Endodermal cell (in vitro differentiated cells): ENCODE data around the gene PYDC1. TPM values are rescaled to one million over a fixed set of nuclear protein-coding genes. Genes with fewer than 3 reads are reported as not detected.

Experiments used
- DNase-seq: peaks from one replicate; pipeline ENCODE4 v3.0.0-alpha.2; 2017
- H3K27ac ChIP-seq: 2 replicates; pipeline ENCODE4 v1.5.1; 2013; ENCODE audit warnings: mild to moderate bottlenecking, low read depth, low read length, moderate library complexity
- H3K27me3 ChIP-seq: 2 replicates; pipeline ENCODE4 v1.6.1; 2013; ENCODE audit warnings: mild to moderate bottlenecking, low read length, moderate library complexity; ENCODE audit not compliant: insufficient read depth, control insufficient read depth, poor library complexity, severe bottlenecking
- H3K36me3 ChIP-seq: 2 replicates; pipeline ENCODE4 v1.7.0; 2013; ENCODE audit warnings: mild to moderate bottlenecking, low read length, moderate library complexity; ENCODE audit not compliant: control insufficient read depth, insufficient read depth
- H3K4me1 ChIP-seq: one replicate; pipeline ENCODE4 v1.7.0; 2013; ENCODE audit warnings: low read length; ENCODE audit not compliant: control insufficient read depth, insufficient read depth
- H3K4me3 ChIP-seq: 2 replicates; pipeline ENCODE4 v1.5.1; 2013; ENCODE audit warnings: mild to moderate bottlenecking, low read length, moderate library complexity
- H3K9ac ChIP-seq: 2 replicates; pipeline ENCODE4 v1.6.1; 2013; ENCODE audit warnings: mild to moderate bottlenecking, low read length, moderate library complexity; ENCODE audit not compliant: poor library complexity, severe bottlenecking; ENCODE audit errors: extremely low read depth
- H3K9me3 ChIP-seq: 2 replicates; pipeline ENCODE4 v1.6.1; 2013; ENCODE audit warnings: mild to moderate bottlenecking, low read length, moderate library complexity; ENCODE audit not compliant: control insufficient read depth
- H3K27ac Mint-ChIP-seq: 2 replicates; pipeline ENCODE4 v1.8.0; 2020; ENCODE audit warnings: mixed read lengths
- H3K27me3 Mint-ChIP-seq: 2 replicates; pipeline ENCODE4 v1.8.0; 2021; ENCODE audit warnings: mild to moderate bottlenecking, mixed read lengths; ENCODE audit not compliant: insufficient read depth
- H3K36me3 Mint-ChIP-seq: 2 replicates; pipeline ENCODE4 v1.8.0; 2020; ENCODE audit warnings: low read depth, mixed read lengths
- H3K4me1 Mint-ChIP-seq: 2 replicates; pipeline ENCODE4 v1.8.0; 2020; ENCODE audit warnings: mixed read lengths
- H3K4me3 Mint-ChIP-seq: 2 replicates; pipeline ENCODE4 v1.8.0; 2020; ENCODE audit warnings: mild to moderate bottlenecking, moderate library complexity, mixed read lengths
- H3K9me3 Mint-ChIP-seq: 2 replicates; pipeline ENCODE4 v1.8.0; 2020; ENCODE audit warnings: mild to moderate bottlenecking, mixed read lengths
- WGBS, 2 experiments: methylation state at CpG; one replicate each; pipeline versions ENCODE4 v1.1.5 to v1.1.7; 2013; ENCODE audit warnings: missing lambda C conversion rate in 2 of 2, mixed read lengths in 1 of 2; ENCODE audit not compliant: insufficient coverage in 1 of 2, insufficient read length in 1 of 2; 5-methylcytosine and 5-hydroxymethylcytosine counted together
- total RNA-seq, 2 donors: library from RNA; stranded (reverse); fragmentation: NEBNext Ultra II Directional in 1 of 2; extraction: Animal tissue kit (Norgen Biotek cat#: 25700) in 1 of 2; gene quantifications; 2 replicates in 1 of 2; 3 replicates in 1 of 2; pipeline ENCODE4 v1.2.1, GENCODE V29; 2021
- TF ChIP-seq, protein P1 (sequence below): fragments of 200-600 bp; sonication (generic); conservative IDR thresholded peaks from 2 replicates; pipeline ENCODE4 v1.5.0; 2021; ENCODE audit warnings: antibody characterized with exemption, mild to moderate bottlenecking

Gene PYDC1
- total RNA-seq, 2 donors from 2014 or later = not detected

DNA sequence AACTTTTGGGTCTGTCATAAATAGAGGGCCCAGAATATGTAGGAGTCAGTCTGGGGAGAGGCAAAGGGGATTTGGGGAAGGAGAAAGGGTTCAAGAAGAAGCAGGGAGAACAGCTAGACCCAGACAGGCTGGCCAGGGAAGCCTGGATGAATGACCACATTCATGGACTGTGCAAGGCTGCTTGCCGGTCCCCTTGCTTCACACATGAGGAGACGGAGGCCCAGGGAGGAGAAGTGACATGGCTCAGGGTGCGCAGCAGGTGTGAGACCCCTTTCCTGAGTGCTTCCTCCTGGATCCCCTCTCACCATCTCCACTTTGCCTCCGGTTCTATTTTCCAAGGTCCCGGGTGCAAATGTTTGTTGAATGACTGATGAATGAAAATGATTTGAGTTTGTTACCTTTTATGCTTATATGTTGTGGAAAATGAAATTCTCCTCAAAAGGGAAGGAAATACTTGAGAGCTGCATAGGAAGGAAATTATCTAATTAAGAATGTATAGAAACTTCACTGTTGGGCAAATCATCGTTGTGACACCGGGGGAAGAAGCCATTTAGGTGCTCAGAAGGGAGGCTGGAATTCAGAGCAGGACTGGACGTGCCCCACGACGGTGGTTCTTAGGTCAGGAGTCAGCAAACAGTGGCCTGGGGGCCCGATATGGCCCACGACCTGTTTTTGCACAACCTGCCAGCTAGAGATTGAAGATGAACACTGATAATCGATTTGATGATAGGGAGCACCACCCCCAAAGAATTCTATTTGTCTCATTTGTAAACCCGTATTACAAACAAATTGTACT lies 43.4 kb upstream of the PYDC1 start:
- no peak overlapping the region for H3K27ac Mint-ChIP-seq
- no peaks in the 10 kb centered on the region for H3K4me1 ChIP-seq
- H3K27ac ChIP-seq = no peak overlapping the region
- no peaks in the 10 kb centered on the region for H3K36me3 Mint-ChIP-seq
- 89 to 92% methylated on average over 6 to 14 of the region's 14 CpGs for WGBS, 2 experiments
- H3K9me3 Mint-ChIP-seq = no peaks in the 10 kb centered on the region
- H3K9ac ChIP-seq = no peak overlapping the region
- no peaks in the 10 kb centered on the region for H3K27me3 ChIP-seq
- TF ChIP-seq, protein P1, sequence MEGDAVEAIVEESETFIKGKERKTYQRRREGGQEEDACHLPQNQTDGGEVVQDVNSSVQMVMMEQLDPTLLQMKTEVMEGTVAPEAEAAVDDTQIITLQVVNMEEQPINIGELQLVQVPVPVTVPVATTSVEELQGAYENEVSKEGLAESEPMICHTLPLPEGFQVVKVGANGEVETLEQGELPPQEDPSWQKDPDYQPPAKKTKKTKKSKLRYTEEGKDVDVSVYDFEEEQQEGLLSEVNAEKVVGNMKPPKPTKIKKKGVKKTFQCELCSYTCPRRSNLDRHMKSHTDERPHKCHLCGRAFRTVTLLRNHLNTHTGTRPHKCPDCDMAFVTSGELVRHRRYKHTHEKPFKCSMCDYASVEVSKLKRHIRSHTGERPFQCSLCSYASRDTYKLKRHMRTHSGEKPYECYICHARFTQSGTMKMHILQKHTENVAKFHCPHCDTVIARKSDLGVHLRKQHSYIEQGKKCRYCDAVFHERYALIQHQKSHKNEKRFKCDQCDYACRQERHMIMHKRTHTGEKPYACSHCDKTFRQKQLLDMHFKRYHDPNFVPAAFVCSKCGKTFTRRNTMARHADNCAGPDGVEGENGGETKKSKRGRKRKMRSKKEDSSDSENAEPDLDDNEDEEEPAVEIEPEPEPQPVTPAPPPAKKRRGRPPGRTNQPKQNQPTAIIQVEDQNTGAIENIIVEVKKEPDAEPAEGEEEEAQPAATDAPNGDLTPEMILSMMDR = no peak
- H3K9me3 ChIP-seq = no peaks in the 10 kb centered on the region
- no peak overlapping the region for H3K4me3 ChIP-seq
- no peak overlapping the region for H3K4me3 Mint-ChIP-seq
- peaks cover 3% of the 10 kb centered on the region for H3K4me1 Mint-ChIP-seq
- DNase-seq = no peak
- H3K36me3 ChIP-seq = no peaks in the 10 kb centered on the region
- no peaks in the 10 kb centered on the region for H3K27me3 Mint-ChIP-seq

- no peak overlapping the region for H3K27ac ChIP-seq
- DNase-seq = no peak
- Mint-ChIP-seq H3K4me1 (no peaks in the 10 kb centered on the region), H3K4me3 (no peak overlapping the region), H3K9me3 (no peaks in the 10 kb centered on the region), H3K36me3 (no peaks in the 10 kb centered on the region), H3K27ac (no peak overlapping the region), H3K27me3 (no peaks in the 10 kb centered on the region)
- no peak overlapping the region for H3K4me3 ChIP-seq
- TF ChIP-seq, protein P1 = no peak
- no peaks in the 10 kb centered on the region for H3K4me1 ChIP-seq
- H3K27me3 ChIP-seq = no peaks in the 10 kb centered on the region
- 83 to 90% methylated on average over 2 to 4 of the region's 4 CpGs for WGBS, 2 experiments
- H3K9ac ChIP-seq = no peak overlapping the region
- no peaks in the 10 kb centered on the region for H3K36me3 ChIP-seq
- no peaks in the 10 kb centered on the region for H3K9me3 ChIP-seq
These were observed 41.4 kb upstream of the PYDC1 start for GRCh38 chr16:31258366-31258765.

DNA sequence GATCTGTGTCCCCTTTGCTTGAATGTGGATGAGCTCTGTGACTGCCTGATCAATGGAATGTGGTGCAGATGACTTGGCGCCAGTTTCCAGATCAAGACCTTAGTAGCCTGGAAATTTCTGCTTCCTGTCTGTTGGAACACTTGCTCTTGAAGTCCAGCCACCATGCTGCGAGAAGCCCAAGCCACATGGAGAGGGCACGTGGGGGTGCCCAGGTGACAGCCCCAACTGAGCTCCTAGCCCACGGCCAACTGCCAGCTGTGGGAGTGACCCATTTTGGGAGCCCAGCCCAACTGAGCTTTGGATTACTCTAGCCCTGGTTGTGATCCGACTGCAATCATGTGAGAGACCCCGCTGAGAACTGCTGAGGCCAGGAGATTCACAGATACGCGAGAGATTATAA lies 39.5 kb upstream of the PYDC1 start:
- no peak overlapping the region for H3K27ac ChIP-seq
- Mint-ChIP-seq H3K9me3 (no peaks in the 10 kb centered on the region), H3K4me1 (peaks cover 10% of the 10 kb centered on the region), H3K27me3 (peaks cover 3% of the 10 kb centered on the region), H3K36me3 (no peaks in the 10 kb centered on the region), H3K4me3 (no peak overlapping the region), H3K27ac (no peak overlapping the region)
- WGBS, 2 experiments = 86 to 90% methylated on average over 5 to 8 of the region's 8 CpGs
- no peak overlapping the region for H3K9ac ChIP-seq
- DNase-seq = no peak
- peaks cover 5% of the 10 kb centered on the region for H3K4me1 ChIP-seq
- H3K27me3 ChIP-seq = no peaks in the 10 kb centered on the region
- no peaks in the 10 kb centered on the region for H3K36me3 ChIP-seq
- H3K9me3 ChIP-seq = no peaks in the 10 kb centered on the region
- TF ChIP-seq, protein P1 = no peak
- H3K4me3 ChIP-seq = no peak overlapping the region
